Measurements from ENCODE around the gene ST6GALNAC3.
"Not testable (repeated sequence)": the region's sequence is repeated elsewhere in the genome, so short reads cannot be mapped to it uniquely, and the experiment has no call there.

Gene ST6GALNAC3

GRCh38 chr1:76302711-76303339, 228.3 kb downstream of the ST6GALNAC3 start:
- no peaks in the 10 kb centered on the region for H3K9me3 Mint-ChIP-seq
- H3K4me1 Mint-ChIP-seq, result peaks cover 46% of the 10 kb centered on the region
- H3K4me3 Mint-ChIP-seq, result no peak overlapping the region
- DNase-seq, result no peak
- H3K36me3 Mint-ChIP-seq, result no peaks in the 10 kb centered on the region
- CTCF ChIA-PET, result no interaction called here
- no peak overlapping the region for H3K27ac Mint-ChIP-seq
- no peaks in the 10 kb centered on the region for H3K27me3 Mint-ChIP-seq

- Mint-ChIP-seq H3K4me1 (peaks cover 42% of the 10 kb centered on the region), H3K4me3 (no peak overlapping the region), H3K9me3 (no peaks in the 10 kb centered on the region), H3K27ac (no peak overlapping the region), H3K27me3 (no peaks in the 10 kb centered on the region), H3K36me3 (no peaks in the 10 kb centered on the region)
- CTCF ChIA-PET, result no interaction called here
- DNase-seq, result no peak
These were observed 228.8 kb downstream of the ST6GALNAC3 start for GRCh38 chr1:76303340-76303717.

GRCh38 chr1:76313304-76313703, 238.8 kb downstream of the ST6GALNAC3 start:
- DNase-seq, result no peak
- Mint-ChIP-seq H3K36me3 (no peaks in the 10 kb centered on the region), H3K9me3 (no peaks in the 10 kb centered on the region), H3K4me1 (no peaks in the 10 kb centered on the region), H3K4me3 (no peak overlapping the region), H3K27ac (no peak overlapping the region), H3K27me3 (no peaks in the 10 kb centered on the region)
- CTCF ChIA-PET, result no interaction called here

- H3K36me3 Mint-ChIP-seq, result no peaks in the 10 kb centered on the region
- no peaks in the 10 kb centered on the region for H3K4me1 Mint-ChIP-seq
- H3K4me3 Mint-ChIP-seq, result no peak overlapping the region
- CTCF ChIA-PET, result no interaction called here
- DNase-seq, result no peak
- H3K27me3 Mint-ChIP-seq, result no peaks in the 10 kb centered on the region
- H3K9me3 Mint-ChIP-seq, result no peaks in the 10 kb centered on the region
- H3K27ac Mint-ChIP-seq, result no peak overlapping the region
These were observed 240.2 kb downstream of the ST6GALNAC3 start for GRCh38 chr1:76314730-76315129.

- Mint-ChIP-seq H3K9me3 (no peaks in the 10 kb centered on the region), H3K36me3 (no peaks in the 10 kb centered on the region), H3K4me3 (no peak overlapping the region), H3K27me3 (no peaks in the 10 kb centered on the region), H3K27ac (no peak overlapping the region), H3K4me1 (no peaks in the 10 kb centered on the region)
- CTCF ChIA-PET, result no interaction called here
- DNase-seq, result no peak
These were observed 242.9 kb downstream of the ST6GALNAC3 start for GRCh38 chr1:76317299-76317900.

GRCh38 chr1:76330991-76331603, 256.6 kb downstream of the ST6GALNAC3 start:
- Mint-ChIP-seq H3K4me3 (no peak overlapping the region), H3K27ac (no peak overlapping the region), H3K4me1 (peaks cover 5% of the 10 kb centered on the region), H3K27me3 (no peaks in the 10 kb centered on the region), H3K9me3 (no peaks in the 10 kb centered on the region), H3K36me3 (no peaks in the 10 kb centered on the region)
- peak; percentile 58 for DNase-seq
- CTCF ChIA-PET, result interaction anchor here (1.1 to 5.3 kb wide), 5 partner anchors 10 to 792 kb away, joined by 3 to 31 read pairs (median 4); no protein-coding TSS in a partner anchor

- Mint-ChIP-seq H3K4me1 (peaks cover 2% of the 10 kb centered on the region), H3K27me3 (no peaks in the 10 kb centered on the region), H3K27ac (no peak overlapping the region), H3K36me3 (no peaks in the 10 kb centered on the region), H3K4me3 (no peak overlapping the region), H3K9me3 (no peaks in the 10 kb centered on the region)
- DNase-seq, result no peak
- CTCF ChIA-PET, result no interaction called here
These were observed 261.3 kb downstream of the ST6GALNAC3 start for GRCh38 chr1:76335882-76336281.

- H3K27ac Mint-ChIP-seq, result no peak overlapping the region
- no peaks in the 10 kb centered on the region for H3K36me3 Mint-ChIP-seq
- H3K27me3 Mint-ChIP-seq, result no peaks in the 10 kb centered on the region
- H3K9me3 Mint-ChIP-seq, result peaks cover 4% of the 10 kb centered on the region
- H3K4me3 Mint-ChIP-seq, result no peak overlapping the region
- no peaks in the 10 kb centered on the region for H3K4me1 Mint-ChIP-seq
- CTCF ChIA-PET, result no interaction called here
- no peak for DNase-seq
These were observed 262.4 kb downstream of the ST6GALNAC3 start for GRCh38 chr1:76336931-76337371.

GRCh38 chr1:76337542-76338219, 263.1 kb downstream of the ST6GALNAC3 start:
- no peak for DNase-seq
- no peaks in the 10 kb centered on the region for H3K4me1 Mint-ChIP-seq
- peaks cover 4% of the 10 kb centered on the region for H3K9me3 Mint-ChIP-seq
- CTCF ChIA-PET, result no interaction called here
- no peak overlapping the region for H3K4me3 Mint-ChIP-seq
- H3K27me3 Mint-ChIP-seq, result no peaks in the 10 kb centered on the region
- H3K36me3 Mint-ChIP-seq, result no peaks in the 10 kb centered on the region
- no peak overlapping the region for H3K27ac Mint-ChIP-seq

- CTCF ChIA-PET, result interaction anchor here (0.6 to 2.2 kb wide), 3 partner anchors 7 to 171 kb away, joined by 3 to 6 read pairs (median 4); no protein-coding TSS in a partner anchor
- Mint-ChIP-seq H3K27ac (no peak overlapping the region), H3K36me3 (no peaks in the 10 kb centered on the region), H3K4me3 (no peak overlapping the region), H3K4me1 (peaks cover 13% of the 10 kb centered on the region), H3K27me3 (no peaks in the 10 kb centered on the region), H3K9me3 (peaks cover 4% of the 10 kb centered on the region)
- DNase-seq, result no peak
These were observed 265.5 kb downstream of the ST6GALNAC3 start for GRCh38 chr1:76340056-76340455.

- not testable (repeated sequence) for H3K4me3 Mint-ChIP-seq, H3K9me3 Mint-ChIP-seq, DNase-seq, H3K27ac Mint-ChIP-seq, H3K27me3 Mint-ChIP-seq, H3K36me3 Mint-ChIP-seq
- CTCF ChIA-PET, result interaction anchor here (1.7 to 2.2 kb wide), 2 partner anchors 9 to 10 kb away, joined by 4 to 6 read pairs; no protein-coding TSS in a partner anchor
- peaks cover 13% of the 10 kb centered on the region for H3K4me1 Mint-ChIP-seq
These were observed 267.3 kb downstream of the ST6GALNAC3 start for GRCh38 chr1:76341816-76342215.

GRCh38 chr1:76343356-76343755, 268.8 kb downstream of the ST6GALNAC3 start:
- no peak for DNase-seq
- Mint-ChIP-seq H3K36me3 (no peaks in the 10 kb centered on the region), H3K4me3 (no peak overlapping the region), H3K27ac (no peak overlapping the region), H3K27me3 (no peaks in the 10 kb centered on the region), H3K9me3 (peaks cover 4% of the 10 kb centered on the region), H3K4me1 (peaks cover 13% of the 10 kb centered on the region)
- CTCF ChIA-PET, result interaction anchor here (0.7 kb wide), 1 partner anchor 73 kb away, joined by 3 read pairs; no protein-coding TSS in a partner anchor

GRCh38 chr1:76351655-76352054, 277.1 kb downstream of the ST6GALNAC3 start:
- H3K4me3 Mint-ChIP-seq, result no peak overlapping the region
- no peaks in the 10 kb centered on the region for H3K27me3 Mint-ChIP-seq
- no peak overlapping the region for H3K27ac Mint-ChIP-seq
- DNase-seq, result no peak
- H3K36me3 Mint-ChIP-seq, result no peaks in the 10 kb centered on the region
- CTCF ChIA-PET, result interaction anchor here (1.1 kb wide), 1 partner anchor 8 kb away, joined by 3 read pairs; no protein-coding TSS in a partner anchor
- no peaks in the 10 kb centered on the region for H3K4me1 Mint-ChIP-seq
- no peaks in the 10 kb centered on the region for H3K9me3 Mint-ChIP-seq

GRCh38 chr1:76352741-76353435, 278.3 kb downstream of the ST6GALNAC3 start:
- no peak overlapping the region for H3K4me3 Mint-ChIP-seq
- CTCF ChIA-PET, result no interaction called here
- no peaks in the 10 kb centered on the region for H3K27me3 Mint-ChIP-seq
- no peaks in the 10 kb centered on the region for H3K9me3 Mint-ChIP-seq
- DNase-seq, result no peak
- no peak overlapping the region for H3K27ac Mint-ChIP-seq
- no peaks in the 10 kb centered on the region for H3K4me1 Mint-ChIP-seq
- no peaks in the 10 kb centered on the region for H3K36me3 Mint-ChIP-seq
